Osteocyte (in vitro differentiated cells): ENCODE measurements around the gene UNC13D. TPM values are rescaled to one million over a fixed set of nuclear protein-coding genes. Genes with fewer than 3 reads are reported as not detected.
"Not testable (repeated sequence)": the region's sequence is repeated elsewhere in the genome, so short reads cannot be mapped to it uniquely, and the experiment has no call there.

Source experiments
- DNase-seq: peaks from one replicate; pipeline ENCODE4 v3.0.0; 2021; ENCODE audit warnings: mixed read lengths; ENCODE audit not compliant: unreplicated experiment; ENCODE audit errors: extremely low spot score
- H3K27ac Mint-ChIP-seq: one replicate; pipeline ENCODE4 v1.8.0; 2021; ENCODE audit warnings: mild to moderate bottlenecking, mixed read lengths; ENCODE audit not compliant: unreplicated experiment
- H3K27me3 Mint-ChIP-seq: one replicate; pipeline ENCODE4 v1.8.0; 2021; ENCODE audit warnings: mixed read lengths; ENCODE audit not compliant: unreplicated experiment
- H3K36me3 Mint-ChIP-seq: one replicate; pipeline ENCODE4 v1.8.0; 2021; ENCODE audit warnings: mixed read lengths; ENCODE audit not compliant: unreplicated experiment
- H3K4me1 Mint-ChIP-seq: one replicate; pipeline ENCODE4 v1.8.0; 2021; ENCODE audit warnings: mixed read lengths; ENCODE audit not compliant: unreplicated experiment
- H3K4me3 Mint-ChIP-seq: one replicate; pipeline ENCODE4 v1.8.0; 2021; ENCODE audit warnings: mild to moderate bottlenecking, moderate library complexity, mixed read lengths; ENCODE audit not compliant: unreplicated experiment
- H3K9me3 Mint-ChIP-seq: one replicate; pipeline ENCODE4 v1.8.0; 2021; ENCODE audit warnings: mixed read lengths; ENCODE audit not compliant: unreplicated experiment
- CTCF ChIP-seq: fragments of 200-600 bp; sonication (generic); IDR thresholded peaks from 2 replicates; pipeline ENCODE4 v1.5.0; 2021; ENCODE audit warnings: antibody characterized with exemption, mild to moderate bottlenecking, moderate library complexity
- total RNA-seq: library from RNA; stranded (reverse); gene quantifications from 2 replicates; pipeline ENCODE4 v1.2.1, GENCODE V29; 2021

The UNC13D gene
- total RNA-seq, 1 donor from 2014 or later, result 3.6 TPM

- TF ChIP-seq CTCF, result no peak
- no peak for DNase-seq
These were observed 30.3 kb upstream of the UNC13D start for GRCh38 chr17:75874323-75875181.

GRCh38 chr17:75873587-75874322, 29.6 kb upstream of the UNC13D start:
- peaks cover 76% of the 10 kb centered on the region for H3K4me1 Mint-ChIP-seq

More at GRCh38 chr17:75874323-75875181, 30.3 kb upstream of the UNC13D start:
- Mint-ChIP-seq H3K4me1 (peaks cover 73% of the 10 kb centered on the region), H3K27me3 (no peaks in the 10 kb centered on the region), H3K9me3 (no peaks in the 10 kb centered on the region), H3K4me3 (no peak overlapping the region), H3K27ac (peak overlapping the region; percentile 99), H3K36me3 (peaks cover 2% of the 10 kb centered on the region)

GRCh38 chr17:75872434-75873351, 28.5 kb upstream of the UNC13D start:
- peak overlapping the region; percentile 10 for H3K4me3 Mint-ChIP-seq
- peaks cover 2% of the 10 kb centered on the region for H3K36me3 Mint-ChIP-seq
- peaks cover 74% of the 10 kb centered on the region for H3K4me1 Mint-ChIP-seq
- no peaks in the 10 kb centered on the region for H3K9me3 Mint-ChIP-seq
- TF ChIP-seq CTCF, result no peak
- H3K27ac Mint-ChIP-seq, result peak overlapping the region; percentile 99
- peak; percentile 94 for DNase-seq
- no peaks in the 10 kb centered on the region for H3K27me3 Mint-ChIP-seq

More at GRCh38 chr17:75873587-75874322, 29.6 kb upstream of the UNC13D start:
- no peaks in the 10 kb centered on the region for H3K9me3 Mint-ChIP-seq
- H3K4me3 Mint-ChIP-seq, result no peak overlapping the region
- H3K27me3 Mint-ChIP-seq, result no peaks in the 10 kb centered on the region
- no peak for DNase-seq
- peak overlapping the region; percentile 99 for H3K27ac Mint-ChIP-seq
- TF ChIP-seq CTCF, result no peak
- peaks cover 2% of the 10 kb centered on the region for H3K36me3 Mint-ChIP-seq

GRCh38 chr17:75870228-75870627, 26.0 kb upstream of the UNC13D start:
- H3K27me3 Mint-ChIP-seq, H3K36me3 Mint-ChIP-seq, H3K9me3 Mint-ChIP-seq, H3K4me3 Mint-ChIP-seq, DNase-seq: not testable (repeated sequence)
- peak overlapping the region; percentile 59 for H3K27ac Mint-ChIP-seq
- H3K4me1 Mint-ChIP-seq, result peaks cover 56% of the 10 kb centered on the region
